Parathyroid adenoma (tissue), 2 donors: ENCODE measurements around the gene PRSS16.

Experiments
- H2AFZ ChIP-seq: fragments of 300-600 bp; sonication (generic); one replicate; pipeline ENCODE4 v1.7.0; 2017; ENCODE audit warnings: antibody characterized with exemption, mild to moderate bottlenecking
- H3K27ac ChIP-seq: fragments of 300-600 bp; sonication (generic); one replicate; pipeline ENCODE4 v1.7.0; 2017
- H3K27me3 ChIP-seq: fragments of 300-600 bp; sonication (generic); one replicate; pipeline ENCODE4 v1.7.0; 2017; ENCODE audit warnings: low read length; ENCODE audit not compliant: control insufficient read depth, insufficient read depth
- H3K36me3 ChIP-seq: fragments of 300-600 bp; sonication (generic); one replicate; pipeline ENCODE4 v1.7.0; 2017; ENCODE audit warnings: low read length; ENCODE audit not compliant: control insufficient read depth, insufficient read depth
- H3K4me1 ChIP-seq: fragments of 300-600 bp; sonication (generic); one replicate; pipeline ENCODE4 v1.7.0; 2017; ENCODE audit warnings: control low read depth
- H3K4me2 ChIP-seq: fragments of 300-600 bp; sonication (generic); one replicate; pipeline ENCODE4 v1.7.0; 2017; ENCODE audit warnings: low read length
- H3K4me3 ChIP-seq: fragments of 300-600 bp; sonication (generic); one replicate; pipeline ENCODE4 v1.7.0; 2017; ENCODE audit warnings: low read depth, low read length
- H3K79me2 ChIP-seq: fragments of 300-600 bp; sonication (generic); one replicate; pipeline ENCODE4 v1.7.0; 2017; ENCODE audit warnings: control low read depth
- H3K9ac ChIP-seq: fragments of 300-600 bp; sonication (generic); one replicate; pipeline ENCODE4 v1.7.0; 2017; ENCODE audit warnings: mild to moderate bottlenecking
- H3K9me3 ChIP-seq: fragments of 300-600 bp; sonication (generic); one replicate; pipeline ENCODE4 v1.7.0; 2017; ENCODE audit warnings: low read length; ENCODE audit not compliant: control insufficient read depth
- CTCF ChIP-seq: fragments of 300-600 bp; sonication (generic); IDR thresholded peaks from one replicate; pipeline ENCODE4 v1.7.0; 2017; ENCODE audit warnings: antibody characterized with exemption, mild to moderate bottlenecking
- donor health status: primary hyperparathyroidism.

Gene PRSS16

GRCh38 chr6:27297484-27297856 is 50.0 kb downstream of the PRSS16 start:
- no peak for TF ChIP-seq CTCF
- Histone ChIP-seq H3K9ac (no peak overlapping the region), H3K27ac (no peak overlapping the region), H3K4me2 (no peak overlapping the region), H3K79me2 (no peaks in the 10 kb centered on the region), H3K4me3 (no peak overlapping the region), H2AFZ (no peak overlapping the region), H3K9me3 (peaks cover 4% of the 10 kb centered on the region), H3K36me3 (no peaks in the 10 kb centered on the region), H3K27me3 (peaks cover 19% of the 10 kb centered on the region), H3K4me1 (no peaks in the 10 kb centered on the region)

- H3K79me2 ChIP-seq = no peaks in the 10 kb centered on the region
- no peak overlapping the region for H3K9ac ChIP-seq
- no peak overlapping the region for H2AFZ ChIP-seq
- H3K4me3 ChIP-seq = no peak overlapping the region
- no peaks in the 10 kb centered on the region for H3K36me3 ChIP-seq
- peaks cover 19% of the 10 kb centered on the region for H3K27me3 ChIP-seq
- no peaks in the 10 kb centered on the region for H3K4me1 ChIP-seq
- TF ChIP-seq CTCF = no peak
- H3K4me2 ChIP-seq = no peak overlapping the region
- no peak overlapping the region for H3K27ac ChIP-seq
- H3K9me3 ChIP-seq = peaks cover 4% of the 10 kb centered on the region
Measured at GRCh38 chr6:27297857-27298730, 50.6 kb downstream of the PRSS16 start.

- peaks cover 4% of the 10 kb centered on the region for H3K27me3 ChIP-seq
Measured at GRCh38 chr6:27303613-27304272, 56.2 kb downstream of the PRSS16 start.

More at GRCh38 chr6:27303613-27304272, 56.2 kb downstream of the PRSS16 start:
- TF ChIP-seq CTCF = no peak
- Histone ChIP-seq H3K4me3 (no peak overlapping the region), H3K9me3 (no peaks in the 10 kb centered on the region), H2AFZ (no peak overlapping the region), H3K79me2 (no peaks in the 10 kb centered on the region), H3K4me1 (no peaks in the 10 kb centered on the region), H3K36me3 (no peaks in the 10 kb centered on the region), H3K27ac (no peak overlapping the region), H3K9ac (no peak overlapping the region), H3K4me2 (no peak overlapping the region)
